HG02763 (cell line): ENCODE measurements around the gene EFEMP1.
"Not testable (repeated sequence)": the region's sequence is repeated elsewhere in the genome, so short reads cannot be mapped to it uniquely, and the experiment has no call there.

Source experiments
- ATAC-seq: cut with Tn5 transposase; IDR thresholded peaks from one replicate; pipeline ENCODE4 v1.9.1; 2021; ENCODE audit warnings: mild to moderate bottlenecking, moderate library complexity; ENCODE audit not compliant: unreplicated experiment

The EFEMP1 gene

DNA sequence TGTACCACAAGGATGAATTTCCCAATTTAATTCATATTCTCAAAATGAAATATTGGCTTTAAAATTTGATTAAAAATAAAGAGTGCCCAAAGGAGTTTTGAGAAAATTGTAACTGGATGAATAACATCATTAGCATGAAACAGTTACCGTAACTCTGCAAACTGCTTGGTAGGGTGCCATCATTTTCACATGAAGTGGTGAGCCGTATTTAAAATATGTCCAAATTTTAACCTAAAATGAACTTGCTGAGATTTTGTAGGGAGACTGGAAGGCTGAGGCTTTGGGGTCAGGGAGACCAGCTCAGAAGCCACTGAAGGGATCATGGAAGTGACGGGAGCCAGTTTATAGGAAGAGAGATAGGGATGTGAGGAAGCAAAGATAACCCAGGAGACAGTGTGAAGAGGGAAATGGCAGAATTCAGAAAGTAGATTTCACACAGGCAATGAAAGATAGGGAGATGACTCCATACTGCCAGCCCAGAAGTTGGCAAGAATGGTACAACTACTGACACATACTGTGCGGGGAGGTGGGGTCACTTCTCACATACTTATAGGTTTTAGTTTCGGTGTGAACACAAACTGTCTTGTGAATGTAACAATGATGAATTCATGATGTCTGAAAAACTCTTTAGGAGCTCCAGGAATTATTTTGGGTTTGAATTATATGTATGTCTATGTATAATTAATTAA lies 53.8 kb downstream of the EFEMP1 start:
- no peak for ATAC-seq

DNA sequence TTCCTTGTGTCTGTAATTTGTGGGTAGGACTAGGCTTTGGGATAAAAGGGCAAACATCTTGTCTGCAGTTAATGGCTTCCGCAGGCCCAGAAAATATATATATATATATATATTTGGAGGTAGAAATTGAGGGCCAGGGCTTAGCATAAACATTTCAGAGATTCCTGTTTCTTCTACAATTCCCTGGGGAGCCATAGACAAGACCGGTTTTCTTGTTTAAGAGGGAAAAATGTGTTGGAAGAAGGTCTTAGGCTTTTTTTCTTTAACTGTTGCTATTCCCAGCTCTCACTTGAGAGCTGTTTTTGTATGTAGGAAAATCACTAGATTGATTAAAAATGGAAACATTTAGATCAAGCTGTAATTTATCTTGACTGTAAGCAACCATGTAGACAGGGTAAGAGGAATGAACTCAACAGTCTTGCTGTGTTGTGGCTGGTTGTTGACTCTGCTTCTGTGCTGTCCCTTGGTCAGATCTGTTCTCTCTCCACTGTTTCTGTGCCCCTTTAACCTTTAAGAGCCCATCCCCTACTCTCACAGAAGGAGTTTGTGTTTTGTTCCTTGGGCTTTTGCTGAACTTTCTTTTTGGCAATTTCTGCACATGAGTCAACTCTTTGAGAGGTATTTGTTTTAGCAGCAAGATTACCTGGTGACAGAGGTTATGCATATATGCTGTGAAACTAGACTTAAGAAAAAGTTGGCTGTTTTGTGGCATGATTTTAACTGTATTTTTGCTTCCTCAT lies 58.3 kb downstream of the EFEMP1 start:
- no peak for ATAC-seq

DNA sequence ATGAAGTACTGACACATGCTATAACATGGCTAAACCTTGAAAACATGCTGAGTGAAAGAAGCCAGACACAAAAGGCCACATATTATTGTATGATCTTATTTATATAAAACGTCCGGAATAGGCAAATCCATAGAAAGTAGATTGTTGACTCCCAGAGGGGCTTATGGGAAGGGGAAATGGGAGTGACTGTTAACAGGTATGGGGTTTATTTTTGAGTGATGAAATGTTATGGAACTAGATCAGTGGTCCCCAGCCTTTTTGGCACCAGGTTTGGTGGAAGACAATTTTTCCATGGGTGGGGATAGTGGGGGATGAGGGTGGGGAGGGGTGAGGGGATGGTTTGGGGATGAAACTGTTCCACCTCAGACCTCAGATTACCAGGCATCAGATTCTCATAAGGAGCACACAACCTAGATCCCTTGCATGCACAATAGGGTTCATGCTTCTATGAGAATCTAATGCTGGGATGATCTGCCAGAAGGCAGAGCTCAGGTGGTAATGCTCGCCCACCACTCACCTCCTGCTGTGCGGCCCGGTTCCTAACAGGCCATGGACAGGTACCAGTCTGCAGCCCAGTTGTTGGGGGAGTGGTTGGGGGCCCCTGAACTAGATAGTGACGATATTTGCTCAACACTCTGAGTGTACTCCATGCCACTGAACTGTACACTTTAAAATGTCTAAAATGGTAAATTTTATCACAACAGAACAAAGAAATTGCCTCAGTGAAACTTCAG lies 59.1 kb downstream of the EFEMP1 start:
- no peak for ATAC-seq

DNA sequence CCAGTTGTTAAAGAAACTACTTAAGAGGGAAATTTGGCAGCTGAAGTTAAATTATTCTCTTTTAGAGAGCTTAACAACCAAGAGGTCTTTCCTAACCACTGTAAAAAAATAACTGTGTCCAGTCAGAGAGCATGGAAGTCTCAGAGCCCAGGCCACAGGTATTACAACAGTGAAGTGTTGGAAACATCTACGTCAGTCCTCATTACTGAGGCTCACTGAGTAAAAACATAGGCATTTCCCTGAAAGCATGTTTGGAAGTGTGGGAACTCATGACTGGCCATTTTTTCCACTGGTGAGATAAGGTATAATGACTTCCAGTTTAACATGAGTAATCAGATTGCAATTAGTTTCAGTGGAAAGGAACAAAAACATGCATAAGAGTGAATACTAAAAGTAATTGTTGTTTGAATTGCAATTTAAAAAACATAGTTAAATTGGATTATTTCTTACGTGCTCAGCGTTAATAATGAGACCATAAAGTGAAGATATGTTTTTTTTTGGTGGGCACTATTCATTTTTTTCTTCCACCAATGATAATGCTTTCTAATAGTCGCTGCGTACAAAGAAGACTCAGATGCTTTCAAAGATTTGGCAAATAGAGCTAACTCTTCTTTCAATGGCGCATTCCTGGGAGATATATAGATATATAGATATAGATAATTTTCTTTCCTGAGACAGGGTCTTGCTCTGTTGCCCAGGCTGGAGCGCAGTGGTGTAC lies 60.8 kb downstream of the EFEMP1 start:
- no peak for ATAC-seq

DNA sequence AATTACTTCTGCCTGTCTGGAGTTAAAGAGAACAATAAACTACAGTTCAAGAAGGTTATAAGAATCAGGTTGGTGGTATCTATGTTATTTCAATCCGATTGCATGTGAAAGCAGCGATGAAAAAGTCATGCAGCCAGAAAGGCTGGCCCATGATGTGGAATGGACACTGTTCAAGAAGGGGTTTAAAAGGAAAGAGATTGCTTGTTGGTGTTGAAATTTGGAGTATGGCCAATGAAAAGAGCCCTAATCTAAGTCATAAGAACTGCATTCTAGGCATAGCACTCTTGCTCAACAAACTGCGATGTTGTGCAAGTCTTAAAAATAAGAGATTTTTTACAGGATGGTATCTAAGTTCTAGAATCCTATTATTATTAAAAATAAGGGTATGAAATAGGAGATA lies 61.3 kb downstream of the EFEMP1 start:
- no peak for ATAC-seq

DNA sequence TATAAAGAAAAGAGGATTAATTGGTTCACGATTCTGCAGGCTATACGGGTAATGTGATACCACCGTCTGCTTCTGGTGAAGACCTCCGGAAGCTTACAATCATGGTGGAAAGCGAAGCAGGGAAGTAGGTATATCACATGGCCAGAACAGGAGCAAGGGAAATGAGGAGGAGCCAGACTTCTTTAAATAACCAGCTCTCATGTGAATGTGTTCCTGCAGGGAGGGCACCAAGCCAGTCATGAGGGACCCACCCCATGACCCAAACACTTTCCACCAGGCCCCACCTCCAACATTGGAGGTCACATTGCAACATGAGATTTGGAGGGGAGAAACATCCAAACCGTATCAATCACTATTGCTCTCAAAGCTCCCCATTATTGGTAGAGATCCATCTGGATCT lies 61.8 kb downstream of the EFEMP1 start:
- ATAC-seq, result no peak

DNA sequence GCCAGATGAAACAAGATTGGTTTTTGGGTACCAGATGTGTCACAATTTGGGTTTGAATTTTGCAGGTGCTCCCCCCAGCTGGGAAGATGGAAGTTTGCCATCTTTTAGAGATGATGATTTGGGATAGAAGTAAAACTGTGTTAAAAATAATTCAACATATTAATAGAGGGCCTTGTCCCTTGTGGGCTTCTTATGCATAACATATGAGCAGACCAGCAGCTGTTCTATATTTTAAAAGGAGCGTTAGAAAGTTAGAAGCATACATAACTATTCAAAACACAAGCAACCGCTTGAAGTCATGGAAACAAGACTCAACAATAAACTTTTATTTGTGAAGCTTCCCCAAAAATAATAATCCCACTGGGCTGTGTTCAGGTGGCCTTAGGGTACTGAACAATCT lies 62.8 kb downstream of the EFEMP1 start:
- ATAC-seq, result no peak

DNA sequence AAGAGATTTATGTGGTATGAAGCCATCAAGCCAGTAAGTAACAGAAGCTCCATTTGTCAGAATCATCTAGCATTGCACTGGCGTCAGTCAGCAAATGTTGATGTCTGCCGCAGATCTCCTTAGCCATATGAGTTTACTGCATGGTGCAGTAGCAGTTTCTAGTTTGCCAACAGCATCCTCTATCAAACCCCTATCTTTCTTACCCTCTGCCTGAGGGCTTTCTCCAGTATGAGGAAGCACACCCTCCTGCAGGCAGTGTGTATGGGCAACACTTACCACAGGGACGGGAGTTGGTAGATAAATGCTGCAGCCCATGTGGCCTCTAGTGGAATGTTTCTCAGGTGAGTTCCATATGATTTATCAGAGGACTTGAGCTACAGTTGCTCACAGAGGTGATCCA lies 63.7 kb downstream of the EFEMP1 start:
- no peak for ATAC-seq

DNA sequence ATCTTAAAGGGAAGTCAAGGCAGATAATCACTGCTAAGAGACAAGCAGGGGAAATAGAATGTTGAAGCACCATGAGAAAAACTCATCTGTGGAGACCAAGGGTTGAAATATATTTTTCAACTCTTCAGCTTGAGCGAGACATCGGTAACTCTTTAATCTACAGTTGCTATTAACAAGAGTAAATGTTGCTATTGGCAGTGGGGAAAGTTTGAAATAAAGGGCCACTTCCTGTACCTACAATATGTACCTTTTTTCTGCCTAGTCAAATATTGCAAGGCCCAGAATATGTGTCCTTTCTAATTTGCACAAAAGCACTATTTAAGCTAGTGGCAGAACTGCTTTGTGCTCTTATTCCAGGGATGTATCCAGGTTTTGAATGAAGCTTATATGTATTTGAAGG lies 65.8 kb downstream of the EFEMP1 start:
- ATAC-seq, result no peak

DNA sequence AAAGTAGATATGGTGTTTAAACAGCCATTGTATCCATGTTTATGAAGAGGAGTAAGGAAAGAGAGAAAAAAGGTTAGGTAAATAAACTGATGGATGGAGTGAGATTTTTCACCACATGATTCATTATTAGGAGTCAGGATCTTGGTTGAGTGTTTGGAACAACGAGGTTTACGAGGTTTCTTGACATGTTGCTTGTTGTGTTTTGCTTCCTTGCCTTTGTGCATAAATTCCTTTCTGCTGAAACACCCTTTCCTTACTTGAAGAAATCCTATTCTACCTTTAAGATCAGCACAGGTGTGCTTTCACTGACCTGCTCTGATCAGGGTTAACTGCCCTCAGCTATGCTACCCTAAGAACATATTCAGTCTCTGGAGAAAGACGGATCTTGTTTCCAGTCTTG lies 66.6 kb downstream of the EFEMP1 start:
- ATAC-seq, result no peak

DNA sequence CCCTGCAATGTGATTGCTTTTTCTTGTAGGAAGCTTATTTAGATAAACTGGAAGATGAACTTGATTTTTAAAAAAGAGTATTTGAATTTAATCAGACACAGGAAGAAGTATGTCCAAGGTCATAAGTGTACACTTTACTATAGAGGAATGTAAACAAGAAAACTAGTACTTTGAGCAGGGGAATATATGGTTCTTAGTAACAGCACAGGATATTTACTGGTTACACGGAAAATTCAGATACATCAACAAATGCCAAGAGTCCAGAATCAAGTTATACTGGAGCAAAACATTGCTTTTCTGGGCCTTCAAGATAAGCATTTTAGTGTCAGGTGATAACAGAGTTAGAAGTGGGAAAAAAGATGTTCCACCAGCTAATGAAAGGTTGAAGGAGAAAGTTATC lies 75.5 kb downstream of the EFEMP1 start:
- ATAC-seq, result no peak

DNA sequence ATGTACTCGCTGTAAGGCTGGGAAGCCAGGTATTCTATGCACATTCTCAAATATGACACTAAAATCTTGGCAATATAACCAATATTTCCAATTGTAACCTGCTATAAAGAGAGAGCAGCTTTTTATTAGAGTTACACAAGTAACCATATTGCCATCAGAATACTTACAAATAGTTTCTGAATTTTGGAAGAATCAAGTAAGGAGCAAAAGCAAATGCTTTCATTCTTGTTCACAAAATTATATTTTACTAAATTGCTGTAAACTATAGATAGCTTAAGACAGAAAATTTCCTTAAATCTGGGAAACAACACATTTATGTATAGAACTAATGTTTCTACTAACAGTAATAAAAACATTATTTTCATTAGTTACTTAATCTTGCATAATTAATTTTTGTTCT lies 77.2 kb downstream of the EFEMP1 start:
- no peak for ATAC-seq

DNA sequence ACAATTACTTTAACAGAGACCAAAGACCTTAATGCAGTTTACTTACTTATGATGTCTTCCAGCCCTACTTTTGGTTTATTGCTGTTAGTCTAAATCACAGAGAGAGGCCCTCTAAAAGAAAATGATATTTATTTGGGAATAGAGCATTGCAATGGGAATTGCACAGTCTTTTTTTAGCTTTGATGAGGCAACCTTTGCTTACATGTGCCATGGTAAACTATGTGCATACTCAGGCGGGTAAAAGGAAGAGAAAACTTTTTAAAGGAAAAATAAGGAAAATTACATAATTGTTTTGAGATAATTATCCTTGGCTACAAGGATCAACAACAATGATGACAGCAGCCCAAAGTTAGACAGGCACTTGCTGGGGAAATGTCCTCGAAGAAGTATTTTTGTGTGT lies 78.6 kb downstream of the EFEMP1 start:
- no peak for ATAC-seq

DNA sequence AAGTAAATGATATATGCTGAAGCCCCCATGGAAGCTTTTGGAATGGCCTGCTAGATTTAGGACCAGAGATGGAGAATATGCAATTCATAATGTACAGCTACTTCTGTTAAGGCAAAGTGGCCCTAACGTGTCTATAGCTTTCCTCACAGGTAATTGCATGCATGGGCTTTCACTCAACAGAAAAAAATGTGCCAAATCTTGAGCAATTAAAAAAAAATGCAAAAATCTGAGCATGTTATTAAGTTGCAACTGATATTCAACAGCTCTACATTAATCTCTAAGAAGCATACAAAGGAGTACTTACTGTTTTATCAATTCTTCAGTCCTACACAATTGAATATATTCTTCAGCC lies 79.6 kb downstream of the EFEMP1 start:
- ATAC-seq, result no peak

DNA sequence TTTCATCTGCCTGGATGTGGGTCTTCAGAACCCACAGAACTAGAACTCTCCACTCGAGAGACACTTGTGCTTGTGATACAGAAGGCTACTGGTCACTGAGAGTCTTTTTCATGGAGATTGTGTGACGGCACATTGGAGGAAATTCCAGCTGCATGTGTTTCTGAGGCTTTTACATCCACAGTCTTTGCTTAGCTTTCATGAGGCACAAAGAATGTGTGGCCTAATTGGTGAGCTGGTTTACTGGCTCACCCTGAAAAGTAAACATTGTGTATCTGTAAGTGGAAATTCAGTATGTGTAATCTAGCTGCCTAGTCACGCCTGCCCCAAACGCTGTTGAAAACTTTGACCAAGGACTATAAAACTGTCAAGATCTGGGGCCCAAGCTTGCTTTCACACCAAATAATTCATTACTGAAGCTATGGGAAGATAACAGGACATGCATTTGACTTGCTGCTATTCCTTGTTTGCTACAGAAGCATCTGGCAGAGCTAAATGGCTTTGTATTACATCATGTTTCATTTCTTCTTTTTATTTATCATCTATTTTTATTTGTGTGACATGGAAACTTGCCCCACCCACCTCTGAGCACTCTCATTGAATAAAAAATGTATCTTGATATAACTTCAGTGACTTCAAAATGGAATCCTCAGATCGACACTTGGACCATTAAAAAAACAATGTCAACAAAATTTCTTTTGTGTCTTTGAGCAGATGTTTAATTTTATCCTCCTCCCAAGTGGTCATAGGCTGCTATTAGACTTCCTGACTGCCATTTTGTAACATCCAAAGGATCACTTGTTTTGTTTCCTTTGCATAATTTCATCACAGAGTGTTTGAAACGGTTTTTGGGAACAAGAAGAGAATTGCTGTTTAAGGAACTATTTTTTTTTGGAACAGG lies 80.2 kb downstream of the EFEMP1 start:
- ATAC-seq, result no peak

DNA sequence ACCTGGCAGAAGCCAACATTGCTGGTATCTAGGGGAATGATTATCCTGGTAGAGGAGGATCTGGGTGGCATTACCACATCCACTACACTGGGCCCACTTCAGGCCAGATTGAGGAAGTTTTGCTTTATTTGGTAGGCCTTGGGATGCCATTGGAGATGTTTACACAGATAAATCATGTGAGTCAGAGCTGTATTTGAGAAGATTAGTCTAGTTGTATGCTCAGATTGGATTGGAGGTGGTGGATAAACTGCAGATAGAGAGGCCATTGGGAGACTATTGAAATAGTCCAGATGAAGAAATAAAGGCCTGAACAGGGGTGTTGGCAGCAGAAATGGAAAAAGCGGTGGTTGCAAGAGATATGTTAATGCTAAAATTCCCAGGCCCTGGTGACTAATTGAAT lies 81.5 kb downstream of the EFEMP1 start:
- ATAC-seq, result no peak

DNA sequence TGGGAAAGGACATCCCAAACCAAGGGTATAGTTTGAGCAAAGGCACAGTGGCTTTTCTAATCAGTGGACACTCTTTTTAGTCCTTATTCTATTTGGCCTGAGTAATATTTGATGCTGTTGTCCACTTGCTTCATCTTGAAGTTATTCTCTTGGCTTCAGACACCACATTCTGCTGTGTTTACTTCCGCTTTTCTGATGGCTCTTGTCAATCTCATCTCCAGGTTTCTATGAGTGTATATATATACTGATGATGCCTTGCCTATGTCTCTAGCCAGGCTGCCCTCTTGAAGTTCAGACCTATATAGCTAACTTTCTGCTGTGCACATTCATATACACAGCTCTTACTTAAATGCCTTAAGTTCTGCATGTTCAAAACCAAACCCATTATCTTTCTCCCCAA lies 83.1 kb downstream of the EFEMP1 start:
- no peak for ATAC-seq

DNA sequence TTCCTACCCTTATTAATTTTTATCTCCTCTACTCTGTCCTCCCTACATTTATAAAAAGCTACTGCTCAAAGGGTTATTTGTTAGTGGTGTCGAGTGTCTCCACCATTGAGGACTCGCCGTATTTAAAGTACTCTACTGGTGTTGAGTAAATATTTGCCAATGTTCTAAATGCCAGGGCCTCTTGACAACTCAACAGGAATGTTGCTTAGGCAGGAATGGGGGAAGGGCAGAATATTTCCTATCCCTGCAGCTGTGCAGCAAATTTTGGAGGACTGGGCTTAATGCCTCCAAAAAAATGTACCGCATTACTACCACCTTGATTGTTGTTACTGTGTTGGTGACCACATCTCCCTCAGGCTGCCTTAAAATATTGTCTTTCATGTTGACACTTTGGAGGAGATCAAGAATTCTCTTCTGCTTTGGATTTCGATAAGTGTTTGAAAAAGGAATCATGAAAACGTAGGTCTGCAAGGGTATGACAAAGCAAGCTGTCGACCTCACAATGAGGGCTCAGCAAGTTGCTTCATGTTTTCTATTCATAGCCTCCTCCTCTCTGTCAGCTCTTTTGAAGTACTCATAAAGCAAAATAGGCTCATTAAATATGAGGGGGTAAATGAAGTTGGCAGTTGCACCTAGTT lies 84.3 kb downstream of the EFEMP1 start:
- ATAC-seq, result no peak

DNA sequence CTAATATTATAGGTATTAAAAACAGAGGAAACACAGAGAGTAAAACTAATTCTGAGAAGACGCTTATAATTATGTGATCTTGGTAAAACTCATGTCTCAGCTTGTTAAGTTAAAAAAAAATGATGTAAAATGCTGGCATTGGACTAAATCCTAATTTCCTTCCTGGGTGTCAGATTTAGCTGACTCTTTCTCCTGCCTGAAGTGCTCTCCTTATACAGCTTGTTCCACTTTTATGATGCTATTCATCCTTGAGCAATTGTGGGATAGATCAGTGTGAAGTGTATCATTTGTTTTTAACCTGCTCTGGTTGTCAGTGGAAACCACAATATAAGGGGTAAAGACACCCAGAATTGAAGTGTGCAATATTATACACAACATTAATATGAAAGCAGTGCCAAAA lies 84.9 kb downstream of the EFEMP1 start:
- no peak for ATAC-seq

DNA sequence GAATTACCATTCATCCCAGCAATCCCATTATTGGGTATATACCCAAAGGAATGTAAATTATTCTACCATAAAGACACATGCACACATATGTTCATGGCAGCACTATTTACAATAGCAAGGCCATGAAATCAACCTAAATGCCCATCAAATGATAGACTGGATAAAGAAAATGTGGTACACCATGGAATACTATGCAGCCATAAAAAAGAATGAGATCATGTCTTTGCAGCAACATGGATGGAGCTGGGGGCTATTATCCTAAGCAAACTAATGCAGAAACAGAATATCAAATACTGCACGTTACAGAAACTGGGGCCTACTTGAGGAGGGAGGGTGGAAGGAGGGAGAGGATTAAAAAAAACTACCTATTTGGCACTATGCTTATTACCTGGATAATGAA lies 85.5 kb downstream of the EFEMP1 start:
- not testable (repeated sequence) for ATAC-seq
